GM12801 (cell line): ENCODE data around the gene PDCD6IP.

Experiments
- CTCF ChIP-seq: IDR thresholded peaks from one replicate; pipeline ENCODE4 v1.5.1; 2011; ENCODE audit warnings: control low read depth; ENCODE audit not compliant: insufficient read length; ENCODE audit errors: extremely low read depth

PDCD6IP gene

GRCh38 chr3:33790091-33790490, 8.3 kb upstream of the PDCD6IP start:
- TF ChIP-seq CTCF = no peak

GRCh38 chr3:33791477-33792166, 6.8 kb upstream of the PDCD6IP start:
- no peak for TF ChIP-seq CTCF

- TF ChIP-seq CTCF = no peak
Measured at GRCh38 chr3:33792167-33792892, 6.1 kb upstream of the PDCD6IP start.

GRCh38 chr3:33795131-33795530, 3.3 kb upstream of the PDCD6IP start:
- TF ChIP-seq CTCF = no peak

GRCh38 chr3:33795856-33796536, 2.4 kb upstream of the PDCD6IP start:
- TF ChIP-seq CTCF = no peak

GRCh38 chr3:33798113-33798417, 365 bp upstream of the PDCD6IP start:
- no peak for TF ChIP-seq CTCF

GRCh38 chr3:33799202-33799551, 747 bp downstream of the PDCD6IP start:
- no peak for TF ChIP-seq CTCF
